HepG2 (cell line): ENCODE results near the gene ZFAND2A. TPM values are rescaled to one million over a fixed set of nuclear protein-coding genes. Genes with fewer than 3 reads are reported as not detected.

Experiments
- ATAC-seq: fragments of 200-7000 bp; cut with Tn5 transposase; 3 replicates; pipeline ENCODE4 v1.9.1; 2020; ENCODE audit warnings: mild to moderate bottlenecking, moderate library complexity
- BruUV-seq: library from RNA; stranded (reverse); fragments of 400-500 nt; replicated peaks from 2 replicates; lab custom pipeline; 2021; lab: Mats Ljungman, UMichigan
- CTCF ChIA-PET: fragments of 300-600 bp; formaldehyde crosslinking; extraction: SDS; loops from one replicate; lab custom pipeline; 2021; ENCODE audit warnings: low total read pairs, inconsistent platforms, low intra/inter-chr PET ratio; lab: Yijun Ruan, JAX
- POLR2A ChIA-PET: fragments of 350-600 bp; sonication (Branson Sonifier 250); formaldehyde crosslinking; loops from one replicate; lab custom pipeline; 2020; ENCODE audit warnings: antibody characterized with exemption, inconsistent platforms; lab: Yijun Ruan, JAX
- DNase-seq: peaks from one replicate; pipeline ENCODE4 v3.0.0-alpha.2; 2015; ENCODE audit warnings: low spot score
- FAIRE-seq: peaks from 3 replicates; lab custom pipeline; 2011; peaks lifted over from hg19 to GRCh38; lab: Jason Lieb, UNC
- H2AFZ ChIP-seq: one replicate; pipeline ENCODE4 v1.6.1; 2011; ENCODE audit warnings: low read length, inconsistent platforms
- H3K27ac ChIP-seq: fragments of 300-600 bp; 3 replicates; pipeline ENCODE4 v1.8.0; 2011; ENCODE audit warnings: mixed run types, mild to moderate bottlenecking, mixed read lengths, low read length, inconsistent platforms; ENCODE audit not compliant: insufficient read depth; ENCODE audit errors: extremely low read length
- H3K27me3 ChIP-seq, 2 experiments: fragments of 200-600 bp in 1 of 2; 2 replicates in 1 of 2; 3 replicates in 1 of 2; pipeline versions ENCODE4 v1.6.0 to v1.8.0; 2011; ENCODE audit warnings: low read length in 2 of 2, mild to moderate bottlenecking in 2 of 2, moderate library complexity in 2 of 2, inconsistent platforms in 1 of 2; ENCODE audit not compliant: insufficient read depth in 2 of 2, control insufficient read depth in 1 of 2
- H3K36me3 ChIP-seq, 2 experiments: fragments of 200-600 bp in 1 of 2; replicated peaks in 1 of 2; 2 replicates in 1 of 2; 3 replicates in 1 of 2; pipeline versions ENCODE4 v1.5.1 to v1.8.0; 2011; ENCODE audit warnings: low read length in 2 of 2, inconsistent platforms in 1 of 2; ENCODE audit not compliant: insufficient read depth in 2 of 2, control insufficient read depth in 1 of 2
- H3K4me1 ChIP-seq: 2 replicates; pipeline ENCODE4 v1.5.1; 2012; ENCODE audit warnings: low read length, inconsistent platforms; ENCODE audit not compliant: insufficient read depth
- H3K4me2 ChIP-seq: 2 replicates; pipeline ENCODE4 v1.6.0; 2011; ENCODE audit warnings: low read depth, low read length, inconsistent platforms
- H3K4me3 ChIP-seq, 3 experiments: fragments of 200-600 bp in 1 of 3; sonication (generic), shearing (Covaris generic) in 1 of 3; replicated peaks in 1 of 3; 2 replicates each; pipeline ENCODE4 v1.5.1; 2011 to 2016; ENCODE audit warnings: low read length in 3 of 3, inconsistent platforms in 2 of 3, low read depth in 2 of 3, mild to moderate bottlenecking in 2 of 3, control low read depth in 1 of 3, mixed read lengths in 1 of 3; ENCODE audit not compliant: insufficient read depth in 1 of 3
- H3K79me2 ChIP-seq: one replicate; pipeline ENCODE4 v1.6.1; 2011; ENCODE audit warnings: low read length, inconsistent platforms; ENCODE audit not compliant: insufficient read depth
- H3K9ac ChIP-seq: 2 replicates; pipeline ENCODE4 v1.6.0; 2011; ENCODE audit warnings: mild to moderate bottlenecking, low read depth, low read length, inconsistent platforms; ENCODE audit not compliant: insufficient read depth
- H3K9me3 ChIP-seq: 2 replicates; pipeline ENCODE4 v1.5.1; 2012; ENCODE audit warnings: mild to moderate bottlenecking, low read length
- H4K20me1 ChIP-seq: 2 replicates; pipeline ENCODE4 v1.6.0; 2011; ENCODE audit warnings: inconsistent platforms, mild to moderate bottlenecking, low read length, moderate library complexity; ENCODE audit not compliant: insufficient read depth
- BORCS8-MEF2B ChIP-seq: sonication (generic); formaldehyde crosslinking; IDR thresholded peaks from 2 replicates; pipeline ENCODE4 v1.8.0; 2022; ENCODE audit warnings: mild to moderate bottlenecking, missing genetic modification reagents
- CCAR2 ChIP-seq: fragments of 200-400 bp; formaldehyde crosslinking; optimal IDR thresholded peaks from 2 replicates; pipeline ENCODE3; 2018; ENCODE audit warnings: low read depth, mild to moderate bottlenecking, low read length, moderate library complexity
- HOXA7 ChIP-seq: sonication (generic); formaldehyde crosslinking; IDR thresholded peaks from 2 replicates; pipeline ENCODE4 v1.8.1; 2022; ENCODE audit warnings: mild to moderate bottlenecking, missing genetic modification reagents, moderate library complexity
- KDM6A ChIP-seq: IDR thresholded peaks from 2 replicates; pipeline ENCODE4 v1.6.1; 2016; ENCODE audit warnings: low read depth
- MIXL1 ChIP-seq: IDR thresholded peaks from 2 replicates; pipeline ENCODE4 v1.6.1; 2016
- NR2F2 ChIP-seq: IDR thresholded peaks from 2 replicates; pipeline ENCODE4 v1.6.1; 2012; ENCODE audit warnings: low read depth, inconsistent platforms, borderline replicate concordance
- NR2F6 ChIP-seq, 2 experiments: IDR thresholded peaks; 2 replicates each; pipeline ENCODE4 v1.6.1; 2016; ENCODE audit warnings: antibody characterized with exemption in 1 of 2, mild to moderate bottlenecking in 1 of 2
- RARG ChIP-seq: sonication (generic); formaldehyde crosslinking; IDR thresholded peaks from 2 replicates; pipeline ENCODE4 v1.4.0; 2020; ENCODE audit warnings: low read depth, mild to moderate bottlenecking, missing genetic modification reagents
- SSRP1 ChIP-seq: IDR thresholded peaks from 2 replicates; pipeline ENCODE4 v1.6.1; 2016; ENCODE audit warnings: control low read depth
- ZBTB21 ChIP-seq: sonication (generic); formaldehyde crosslinking; IDR thresholded peaks from 2 replicates; pipeline ENCODE4 v1.4.0; 2020; ENCODE audit warnings: missing genetic modification reagents
- ZNF431 ChIP-seq: sonication (generic); formaldehyde crosslinking; IDR thresholded peaks from 2 replicates; pipeline ENCODE4 v1.9.0; 2022; ENCODE audit warnings: missing genetic modification reagents, low read depth, mild to moderate bottlenecking, borderline replicate concordance
- ZNF556 ChIP-seq: sonication (generic); formaldehyde crosslinking; IDR thresholded peaks from 2 replicates; pipeline ENCODE4 v1.4.0; 2020; ENCODE audit warnings: mild to moderate bottlenecking, missing genetic modification reagents, borderline replicate concordance
- ZNF768 ChIP-seq: sonication (generic); formaldehyde crosslinking; IDR thresholded peaks from 2 replicates; pipeline ENCODE4 v1.4.0; 2020; ENCODE audit warnings: missing genetic modification reagents
- WGBS: methylation state at CpG from one replicate; pipeline ENCODE4 v1.1.6; 2017; ENCODE audit warnings: low lambda C conversion rate; 5-methylcytosine and 5-hydroxymethylcytosine counted together
- in situ Hi-C: cut with HindIII; loops from 2 replicates; pipeline ENCODE4 v1.10.0; 2017; ENCODE audit warnings: low pct_unique_long_range_greater_than_20kb; ENCODE audit not compliant: extremely low pct_ligation_motif_present
- intact Hi-C: fragments of 100-400 bp; cut with micrococcal nuclease; formaldehyde crosslinking; loops from one replicate; pipeline ENCODE4 v1.10.0; 2022; ENCODE audit not compliant: unreplicated experiment
- polyA plus RNA-seq, 8 experiments: library from polyadenylated mRNA; depleted of rRNA in 3 of 8; stranded (reverse) in 7 of 8; unstranded in 1 of 8; fragments of >200 nt; fragmentation: Illumina TruSeq in 4 of 8; extraction: Trizol in 4 of 8; gene quantifications; 2 replicates each; pipeline versions ENCODE4 v1.2.1 to v1.2.3, GENCODE V29; 2011 to 2016; ENCODE audit warnings: low read depth in 4 of 8, missing spikeins in 1 of 8, mixed read lengths in 1 of 8; ENCODE audit not compliant: insufficient read depth in 1 of 8
- total RNA-seq, 5 experiments: library from RNA; depleted of rRNA; stranded (reverse); fragments of >200 nt; fragmentation: Illumina TruSeq; extraction: Trizol; gene quantifications; 2 replicates each; pipeline ENCODE4 v1.2.3, GENCODE V29; 2016; ENCODE audit warnings: low read depth in 1 of 5
- TF ChIP-seq, protein P1 (sequence below): sonication (generic); formaldehyde crosslinking; IDR thresholded peaks from 2 replicates; pipeline ENCODE4 v1.9.0; 2021; ENCODE audit warnings: missing genetic modification reagents, borderline replicate concordance
- TF ChIP-seq, protein P2 (sequence below): sonication (generic); formaldehyde crosslinking; IDR thresholded peaks from 2 replicates; pipeline ENCODE4 v1.4.0; 2020; ENCODE audit warnings: missing genetic modification reagents, low read depth, mild to moderate bottlenecking, borderline replicate concordance

Gene ZFAND2A
- total and polyA plus RNA-seq, 2 of the 13 experiments (the other 11 are each of a cell fraction or from before 2014, with no cell fraction given), result 140 to 153 TPM

DNA sequence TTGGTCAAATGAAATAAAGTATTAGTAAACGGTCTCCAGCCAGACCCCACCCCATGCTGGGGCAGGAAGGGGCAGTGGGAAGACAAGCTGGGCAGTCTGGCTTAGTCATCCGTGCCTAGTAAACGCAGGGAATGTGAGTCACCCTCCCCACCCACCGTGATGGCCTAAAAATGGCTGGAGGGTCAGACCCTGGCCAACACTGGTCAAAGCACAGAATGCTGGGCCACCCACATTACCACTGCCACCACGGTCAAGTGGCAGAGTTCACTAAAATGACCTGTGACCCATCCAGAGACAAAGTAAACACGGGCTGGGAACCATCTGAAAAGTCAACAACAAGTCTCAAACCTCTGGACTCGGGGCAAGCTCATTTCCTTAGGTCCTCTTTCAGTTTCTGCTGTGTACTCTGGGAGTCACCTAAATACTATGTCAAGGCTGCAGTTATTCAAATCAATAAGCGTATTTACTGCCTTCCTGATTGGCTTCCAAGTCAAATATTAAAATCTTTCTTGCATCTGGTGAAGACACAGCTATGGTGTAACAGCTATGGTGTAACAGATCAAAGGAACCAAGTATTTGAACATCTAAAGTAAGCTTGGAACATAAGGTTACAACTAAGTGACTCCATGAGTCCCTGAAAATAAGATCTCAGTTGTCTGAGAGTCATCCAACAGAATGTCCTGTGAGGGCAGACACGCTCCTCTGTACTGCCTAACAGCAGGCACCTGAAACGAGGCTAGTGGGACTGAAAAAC, 3.0 kb downstream of the ZFAND2A start:
- 1% methylated on average over 7 of the region's 10 CpGs for WGBS
- peak; percentile 43; the same call in 1 of the 2 replicates for TF ChIP-seq ZNF768 (CRISPR knock-in tag)
- TF ChIP-seq KDM6A (CRISPR knock-in tag), result peak; percentile 98
- peak; percentile 78; the same call in 1 of the 2 replicates for TF ChIP-seq ZNF431 (CRISPR knock-in tag)
- TF ChIP-seq HOXA7, result no peak
- TF ChIP-seq SSRP1 (CRISPR knock-in tag), result no peak; the same call in 1 of the 2 replicates
- TF ChIP-seq NR2F2, result peak; percentile 99
- TF ChIP-seq ZBTB21 (CRISPR knock-in tag), result peak; percentile 66; the same call in 1 of the 2 replicates
- TF ChIP-seq, protein P1, sequence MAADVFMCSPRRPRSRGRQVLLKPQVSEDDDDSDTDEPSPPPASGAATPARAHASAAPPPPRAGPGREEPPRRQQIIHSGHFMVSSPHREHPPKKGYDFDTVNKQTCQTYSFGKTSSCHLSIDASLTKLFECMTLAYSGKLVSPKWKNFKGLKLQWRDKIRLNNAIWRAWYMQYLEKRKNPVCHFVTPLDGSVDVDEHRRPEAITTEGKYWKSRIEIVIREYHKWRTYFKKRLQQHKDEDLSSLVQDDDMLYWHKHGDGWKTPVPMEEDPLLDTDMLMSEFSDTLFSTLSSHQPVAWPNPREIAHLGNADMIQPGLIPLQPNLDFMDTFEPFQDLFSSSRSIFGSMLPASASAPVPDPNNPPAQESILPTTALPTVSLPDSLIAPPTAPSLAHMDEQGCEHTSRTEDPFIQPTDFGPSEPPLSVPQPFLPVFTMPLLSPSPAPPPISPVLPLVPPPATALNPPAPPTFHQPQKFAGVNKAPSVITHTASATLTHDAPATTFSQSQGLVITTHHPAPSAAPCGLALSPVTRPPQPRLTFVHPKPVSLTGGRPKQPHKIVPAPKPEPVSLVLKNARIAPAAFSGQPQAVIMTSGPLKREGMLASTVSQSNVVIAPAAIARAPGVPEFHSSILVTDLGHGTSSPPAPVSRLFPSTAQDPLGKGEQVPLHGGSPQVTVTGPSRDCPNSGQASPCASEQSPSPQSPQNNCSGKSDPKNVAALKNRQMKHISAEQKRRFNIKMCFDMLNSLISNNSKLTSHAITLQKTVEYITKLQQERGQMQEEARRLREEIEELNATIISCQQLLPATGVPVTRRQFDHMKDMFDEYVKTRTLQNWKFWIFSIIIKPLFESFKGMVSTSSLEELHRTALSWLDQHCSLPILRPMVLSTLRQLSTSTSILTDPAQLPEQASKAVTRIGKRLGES (CRISPR knock-in tag), result no peak
- no peak for TF ChIP-seq BORCS8-MEF2B (CRISPR knock-in tag)
- peak; percentile 96 for TF ChIP-seq MIXL1 (CRISPR knock-in tag)
- 0 out of 2 replicates have a peak, but pooled peaks have one; percentile 84 for TF ChIP-seq RARG (CRISPR knock-in tag)
- TF ChIP-seq, protein P2, sequence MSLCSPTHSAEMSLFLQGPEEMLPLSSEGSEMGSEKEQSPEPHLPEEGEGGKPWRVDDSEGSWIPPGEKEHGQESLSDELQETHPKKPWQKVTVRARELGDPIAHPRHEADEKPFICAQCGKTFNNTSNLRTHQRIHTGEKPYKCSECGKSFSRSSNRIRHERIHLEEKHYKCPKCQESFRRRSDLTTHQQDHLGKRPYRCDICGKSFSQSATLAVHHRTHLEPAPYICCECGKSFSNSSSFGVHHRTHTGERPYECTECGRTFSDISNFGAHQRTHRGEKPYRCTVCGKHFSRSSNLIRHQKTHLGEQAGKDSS, result 0 out of 2 replicates have a peak, but pooled peaks have one; percentile 35
- peak; percentile 100 for TF ChIP-seq NR2F6 (IDR thresholded peaks at IDR 0.05)
- peak; percentile 99 for TF ChIP-seq NR2F6 (CRISPR knock-in tag; IDR thresholded peaks at IDR 0.05)
- TF ChIP-seq CCAR2, result peak; percentile 85
- TF ChIP-seq ZNF556, result peak; percentile 59; the same call in 1 of the 2 replicates

More for the DNA sequence above, 3.0 kb downstream of the ZFAND2A start:
- ATAC-seq, result peak; percentile 87
- H3K4me2 ChIP-seq, result peak overlapping the region; percentile 92
- peaks cover 27 to 40% of the 10 kb centered on the region in 2 experiments for H3K36me3 ChIP-seq
- in situ Hi-C loops, result no loop called here
- no peak overlapping the region for H2AFZ ChIP-seq
- CTCF ChIA-PET, result interaction anchor here (1.9 kb wide), 1 partner anchor 13 kb away, joined by 4 read pairs; no protein-coding TSS in a partner anchor
- DNase-seq, result peak; percentile 100
- no peaks in the 10 kb centered on the region; a peak in 1 of 5 replicates for H3K27me3 ChIP-seq
- peak overlapping the region; percentile 92 for H3K27ac ChIP-seq
- H3K9me3 ChIP-seq, result no peaks in the 10 kb centered on the region
- peak; percentile 100 for FAIRE-seq
- H3K9ac ChIP-seq, result peak overlapping the region; percentile 97
- intact Hi-C loops, result loop anchor here (1.0 to 2.0 kb wide), 3 partner anchors 13 to 180 kb away; a partner anchor contains a TSS
- no peaks in the 10 kb centered on the region for H4K20me1 ChIP-seq
- H3K4me1 ChIP-seq, result peaks cover 53% of the 10 kb centered on the region
- H3K4me3 ChIP-seq, result peak overlapping the region; percentile 73 to 100 (median 95); a peak in 5 of 6 replicates
- POLR2A ChIA-PET, result interaction anchor here (0.8 to 4.4 kb wide), 34 partner anchors 9 to 618 kb away, joined by 3 to 116 read pairs (median 4); partner anchors contain the start of genes COX19, CYP2W1, GPER1 and GPR146
- H3K79me2 ChIP-seq, result peaks cover 53% of the 10 kb centered on the region
- BruUV-seq, result no TSS peak
